Testis (tissue), 2 donors: ENCODE measurements around the gene LPCAT3.
A peak's percentile ranks its signal among the peaks of the same experiment; 100 is the strongest.

ENCODE experiments used
- POLR2A ChIP-seq: fragments of 450-650 bp; IDR thresholded peaks from one replicate; pipeline ENCODE4 v1.6.1; 2017; ENCODE audit warnings: antibody characterized with exemption, mild to moderate bottlenecking, moderate library complexity
- TF ChIP-seq, protein P1 (sequence below), 3 experiments: fragments of 450-650 bp in 2 of 3; fragments of 200-600 bp in 1 of 3; sonication (generic) in 1 of 3; IDR thresholded peaks; one replicate each; pipeline ENCODE4 v1.5.1; 2016 to 2019; ENCODE audit warnings: antibody characterized with exemption in 3 of 3, mild to moderate bottlenecking in 2 of 3, moderate library complexity in 1 of 3

DNA sequence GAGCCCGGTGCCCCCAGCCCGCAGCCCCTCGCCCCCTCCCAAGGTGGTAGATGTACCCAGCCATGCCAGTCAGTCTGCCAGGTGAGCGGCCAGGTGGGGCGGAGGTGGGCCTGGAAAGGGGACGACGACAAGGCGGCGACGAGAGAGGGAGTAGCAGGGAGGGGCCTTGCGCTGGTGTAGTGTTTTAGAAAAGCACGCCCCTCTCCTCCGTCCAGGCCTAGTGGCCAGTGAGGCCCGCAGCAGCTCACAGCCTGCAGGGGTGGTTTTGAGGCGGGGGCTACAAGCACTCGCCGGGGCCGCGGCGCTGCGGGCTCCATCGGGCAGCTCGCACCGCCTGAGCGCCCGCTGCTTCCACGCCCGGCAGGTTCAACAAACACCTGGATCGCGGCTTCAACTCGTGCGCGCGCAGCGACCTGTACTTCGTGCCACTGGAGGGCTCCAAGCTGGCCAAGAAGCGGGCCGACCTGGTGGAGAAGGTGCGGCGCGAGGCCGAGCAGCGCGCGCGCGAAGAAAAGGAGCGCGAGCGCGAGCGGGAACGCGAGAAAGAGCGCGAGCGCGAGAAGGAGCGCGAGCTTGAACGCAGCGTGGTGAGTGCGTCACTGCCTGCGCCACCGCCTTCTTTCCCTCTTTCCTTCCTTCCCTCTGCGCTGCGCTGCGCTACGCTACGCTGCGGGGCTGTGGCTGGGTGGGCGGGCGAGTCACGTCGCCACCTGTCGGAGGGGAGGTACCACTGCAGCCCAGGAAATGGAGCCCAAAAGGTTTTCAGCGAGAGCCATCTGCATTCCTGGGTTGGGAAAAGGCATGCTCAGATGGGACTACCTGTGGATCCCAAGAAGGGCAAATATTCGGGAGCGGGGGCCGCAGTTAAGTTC is 80.6 kb downstream of the LPCAT3 start:
- TF ChIP-seq, protein P1, sequence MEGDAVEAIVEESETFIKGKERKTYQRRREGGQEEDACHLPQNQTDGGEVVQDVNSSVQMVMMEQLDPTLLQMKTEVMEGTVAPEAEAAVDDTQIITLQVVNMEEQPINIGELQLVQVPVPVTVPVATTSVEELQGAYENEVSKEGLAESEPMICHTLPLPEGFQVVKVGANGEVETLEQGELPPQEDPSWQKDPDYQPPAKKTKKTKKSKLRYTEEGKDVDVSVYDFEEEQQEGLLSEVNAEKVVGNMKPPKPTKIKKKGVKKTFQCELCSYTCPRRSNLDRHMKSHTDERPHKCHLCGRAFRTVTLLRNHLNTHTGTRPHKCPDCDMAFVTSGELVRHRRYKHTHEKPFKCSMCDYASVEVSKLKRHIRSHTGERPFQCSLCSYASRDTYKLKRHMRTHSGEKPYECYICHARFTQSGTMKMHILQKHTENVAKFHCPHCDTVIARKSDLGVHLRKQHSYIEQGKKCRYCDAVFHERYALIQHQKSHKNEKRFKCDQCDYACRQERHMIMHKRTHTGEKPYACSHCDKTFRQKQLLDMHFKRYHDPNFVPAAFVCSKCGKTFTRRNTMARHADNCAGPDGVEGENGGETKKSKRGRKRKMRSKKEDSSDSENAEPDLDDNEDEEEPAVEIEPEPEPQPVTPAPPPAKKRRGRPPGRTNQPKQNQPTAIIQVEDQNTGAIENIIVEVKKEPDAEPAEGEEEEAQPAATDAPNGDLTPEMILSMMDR (IDR thresholded peaks at IDR 0.05), result peak; percentile 94 to 99 (median 95)
- TF ChIP-seq POLR2A, result peak; percentile 25
